Hematopoietic multipotent progenitor cell treated with erythropoietin and hydrocortisone succinate and interleukin-3 and kit ligand, for 15 days (in vitro differentiated cells): ENCODE results near the gene ITIH4.
A peak's percentile ranks its signal among the peaks of the same experiment; 100 is the strongest.

Experiments
- DNase-seq: peaks from one replicate; pipeline ENCODE4 v3.0.0-alpha.2; 2015; ENCODE audit warnings: low spot score

The ITIH4 gene

GRCh38 chr3:52848617-52849016 lies 18.1 kb upstream of the ITIH4 start:
- DNase-seq: no peak

- DNase-seq: no peak
These were observed 17.3 kb upstream of the ITIH4 start for GRCh38 chr3:52847726-52848125.

- no peak for DNase-seq
These were observed 16.8 kb upstream of the ITIH4 start for GRCh38 chr3:52847241-52847640.

- no peak for DNase-seq
These were observed 16.0 kb upstream of the ITIH4 start for GRCh38 chr3:52846432-52846965.

- DNase-seq: peak; percentile 23
These were observed 15.4 kb upstream of the ITIH4 start for GRCh38 chr3:52845691-52846431.

GRCh38 chr3:52845157-52845556 lies 14.7 kb upstream of the ITIH4 start:
- DNase-seq: no peak

GRCh38 chr3:52844290-52844975 lies 14.0 kb upstream of the ITIH4 start:
- DNase-seq: no peak

- DNase-seq: no peak
These were observed 13.4 kb upstream of the ITIH4 start for GRCh38 chr3:52843881-52844280.

- no peak for DNase-seq
These were observed 12.8 kb upstream of the ITIH4 start for GRCh38 chr3:52843108-52843865.

- DNase-seq: no peak
These were observed 12.0 kb upstream of the ITIH4 start for GRCh38 chr3:52842424-52842823.

GRCh38 chr3:52841981-52842340 lies 11.5 kb upstream of the ITIH4 start:
- DNase-seq: no peak

- DNase-seq: no peak
These were observed 10.9 kb upstream of the ITIH4 start for GRCh38 chr3:52841211-52841980.

GRCh38 chr3:52839892-52840545 lies 9.5 kb upstream of the ITIH4 start:
- DNase-seq: no peak

GRCh38 chr3:52839268-52839575 lies 8.8 kb upstream of the ITIH4 start:
- no peak for DNase-seq

- DNase-seq: no peak
These were observed 8.2 kb upstream of the ITIH4 start for GRCh38 chr3:52838561-52839267.

- no peak for DNase-seq
These were observed 6.5 kb upstream of the ITIH4 start for GRCh38 chr3:52836986-52837385.

GRCh38 chr3:52836471-52836845 lies 6.0 kb upstream of the ITIH4 start:
- DNase-seq: no peak

- no peak for DNase-seq
These were observed 5.4 kb upstream of the ITIH4 start for GRCh38 chr3:52835766-52836470.

- no peak for DNase-seq
These were observed 4.5 kb upstream of the ITIH4 start, which contains the start of gene MUSTN1 for GRCh38 chr3:52834871-52835501. Gene MUSTN1, minus strand, starts transcription at chr3:52835019. Its CDS starts 71 bp downstream, at chr3:52834948.

GRCh38 chr3:52833202-52833601 lies 2.7 kb upstream of the ITIH4 start:
- DNase-seq: no peak
